Stromal cell of bone marrow (primary cell): Measurements from ENCODE around the gene ZNF106.

Source experiments
- DNase-seq: peaks from one replicate; pipeline ENCODE4 v3.0.0-alpha.2; 2012; ENCODE audit warnings: low read depth

The ZNF106 gene

DNA sequence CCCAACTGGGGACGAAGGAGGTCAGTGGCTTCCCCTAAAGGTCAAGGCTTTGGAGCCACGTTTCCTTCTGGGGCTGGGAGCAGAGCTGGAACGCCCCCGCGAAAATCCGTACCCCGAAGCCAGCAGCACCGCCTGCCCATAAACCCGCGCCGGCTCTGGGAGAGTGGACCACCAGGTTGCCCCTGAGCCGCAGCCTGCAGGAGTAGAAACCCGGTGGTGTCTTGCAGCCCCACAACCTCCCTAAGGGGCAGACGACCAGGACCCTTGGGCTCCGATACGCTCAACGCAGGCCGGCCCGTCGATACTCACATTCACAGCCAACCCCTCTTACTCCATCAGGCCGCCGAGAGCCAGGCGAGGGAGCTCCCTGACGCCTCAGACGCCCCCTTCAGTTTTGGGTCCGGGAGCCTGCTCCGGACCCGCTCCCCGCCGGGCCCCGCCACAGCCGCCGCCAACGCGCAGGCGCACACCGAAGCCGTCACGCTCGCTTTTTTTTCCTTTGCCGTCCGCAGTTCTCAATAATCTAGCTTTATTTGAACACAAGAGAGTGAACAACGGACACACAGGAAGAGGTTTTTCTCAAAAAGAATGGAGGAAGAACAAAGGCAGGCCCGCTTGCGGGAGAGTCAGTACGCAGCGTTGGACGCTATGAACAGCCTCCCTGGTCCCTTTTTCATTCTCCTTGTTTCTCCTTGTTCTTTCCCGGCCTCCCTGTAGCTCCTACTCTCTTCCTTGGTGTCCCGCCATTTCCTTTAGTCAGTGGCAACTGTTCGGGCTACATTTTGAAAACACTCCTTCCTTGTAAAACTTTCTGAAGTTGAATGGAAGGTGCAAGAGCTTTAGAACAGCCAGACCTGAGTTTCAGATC is at the start of gene ZNF106:
Gene ZNF106, minus strand, starts transcription at position 471 of the 868 bp plus-strand sequence. CDS start 18,852 bp downstream, outside the sequence.
- peak; percentile 85 for DNase-seq

DNA sequence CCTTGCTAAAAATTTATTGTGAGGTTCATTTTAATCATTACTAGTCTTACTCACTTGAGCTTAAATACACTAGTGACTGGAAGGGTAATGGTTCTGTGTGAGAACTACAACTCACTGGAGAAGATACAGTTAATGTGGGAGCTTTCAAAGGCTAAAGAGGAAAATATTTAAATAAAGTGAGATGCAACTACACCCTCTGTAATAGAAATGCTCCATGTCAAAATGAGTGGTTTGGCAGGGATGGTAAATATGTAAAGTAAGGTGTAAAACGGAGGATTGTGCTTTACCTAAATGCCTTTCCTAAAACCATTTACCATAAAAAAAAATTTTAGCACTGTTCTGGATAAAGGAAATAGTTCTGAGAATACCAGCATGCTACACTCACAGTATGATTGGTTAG is 42.3 kb upstream of the ZNF106 start:
- no peak for DNase-seq

DNA sequence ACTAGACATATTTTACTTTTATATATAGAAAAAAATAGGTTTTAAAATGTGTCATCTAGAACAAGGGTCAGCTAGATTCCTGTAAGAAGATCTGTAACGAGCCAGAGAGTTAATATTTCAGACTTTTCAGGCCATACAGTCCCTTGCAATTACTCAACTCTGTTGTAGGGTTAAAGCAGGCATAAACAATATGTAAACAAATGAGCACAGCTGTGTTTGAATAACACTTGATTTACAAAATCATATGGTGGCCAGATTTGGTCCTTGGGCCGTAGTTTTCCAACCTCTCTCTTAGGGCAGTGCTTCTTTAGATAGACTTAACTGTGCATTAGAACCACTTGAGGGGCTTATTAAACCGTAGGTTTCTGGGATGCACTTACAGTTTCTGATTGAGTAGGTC is 38.0 kb upstream of the ZNF106 start:
- DNase-seq, result no peak

DNA sequence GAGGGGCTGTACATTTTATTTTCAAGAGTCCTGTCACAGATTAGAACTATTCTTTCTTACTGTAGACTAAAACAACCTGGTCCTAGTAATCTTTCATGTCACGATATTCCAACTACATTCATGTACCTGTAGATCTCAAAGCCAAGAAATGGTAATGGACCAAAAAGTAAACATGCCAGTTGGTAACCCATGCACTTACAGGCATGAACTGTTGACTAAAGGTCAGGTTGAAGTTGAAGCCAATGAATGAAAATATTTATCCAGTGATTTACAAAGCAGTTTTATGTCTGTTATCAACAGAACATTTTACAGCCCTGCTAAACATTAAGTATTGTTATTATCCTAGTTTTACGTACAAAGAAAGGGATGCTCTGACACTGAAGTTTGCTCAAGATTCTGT is 32.4 kb upstream of the ZNF106 start:
- DNase-seq, result no peak

DNA sequence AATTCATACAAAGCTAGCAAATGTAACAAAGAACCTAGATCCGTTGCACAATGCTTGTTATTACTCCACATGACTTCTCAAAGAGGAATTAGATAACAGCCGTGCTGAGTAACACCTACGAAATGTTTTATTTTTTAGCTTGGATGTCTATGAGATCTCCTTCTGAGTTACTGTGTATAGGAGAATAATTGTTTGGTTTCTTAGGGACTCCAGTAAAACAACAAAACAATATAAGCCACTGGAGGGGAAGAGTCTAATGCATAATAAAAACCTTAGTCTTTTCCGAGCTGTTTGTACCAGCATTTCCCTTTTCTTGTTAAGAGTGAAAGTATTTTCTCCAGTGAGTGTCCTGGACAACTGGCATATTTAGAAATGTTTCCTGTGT is 20.1 kb upstream of the ZNF106 start:
- no peak for DNase-seq

DNA sequence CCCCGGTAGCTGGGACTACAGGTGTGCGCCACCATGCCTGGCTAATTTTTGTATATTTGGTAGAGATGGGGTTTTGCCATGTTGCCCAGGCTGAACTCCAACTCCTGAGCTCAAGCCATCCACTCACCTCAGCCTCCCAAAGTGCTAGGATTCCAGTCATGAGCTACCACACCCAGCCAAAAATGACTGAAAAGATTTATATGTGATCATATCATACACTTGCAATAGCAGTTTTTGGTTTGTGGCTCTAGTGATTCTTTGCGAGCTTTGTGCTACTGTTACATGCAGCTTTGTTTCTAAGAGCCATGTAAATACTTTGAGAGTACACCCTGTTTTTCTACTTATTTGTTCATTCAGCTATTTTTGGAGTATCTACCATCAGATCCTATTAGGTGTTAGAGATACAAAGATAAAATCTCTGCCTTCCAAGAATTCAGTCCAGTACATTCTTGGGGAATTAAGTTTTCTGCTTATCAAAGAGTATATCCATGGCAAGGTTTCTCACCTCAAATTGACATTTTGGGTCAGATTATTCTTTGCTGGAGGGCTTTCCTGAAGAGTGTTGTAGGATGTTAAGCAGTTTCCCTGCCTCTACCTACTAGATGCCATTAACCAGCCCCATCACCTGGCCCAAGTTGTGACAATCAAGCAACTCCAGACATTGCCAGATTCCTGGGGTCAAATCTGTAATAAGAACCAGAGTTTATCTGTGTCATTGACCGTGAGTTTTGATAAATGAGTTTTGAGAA is 19.5 kb upstream of the ZNF106 start:
- no peak for DNase-seq

DNA sequence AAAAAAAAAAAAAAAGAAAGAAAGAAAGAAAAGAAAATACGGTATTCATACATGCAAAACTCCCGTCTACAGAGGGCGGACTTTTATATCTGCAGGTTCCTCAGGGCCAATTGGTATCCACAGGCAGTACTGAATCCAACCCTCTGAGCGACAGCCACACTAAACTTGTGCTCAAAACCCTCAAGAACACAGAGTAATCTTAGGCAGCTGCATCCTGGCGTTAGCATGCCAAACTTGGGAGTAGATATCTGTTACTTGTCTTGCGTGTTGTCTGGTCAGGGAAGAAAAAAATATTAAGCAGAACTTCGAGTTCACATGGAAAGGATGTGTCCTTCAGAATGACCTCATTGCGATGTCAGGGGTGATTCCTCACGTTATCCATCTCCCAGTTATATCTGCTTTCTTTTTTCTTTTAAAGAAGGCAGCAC is 17.3 kb upstream of the ZNF106 start:
- no peak for DNase-seq

DNA sequence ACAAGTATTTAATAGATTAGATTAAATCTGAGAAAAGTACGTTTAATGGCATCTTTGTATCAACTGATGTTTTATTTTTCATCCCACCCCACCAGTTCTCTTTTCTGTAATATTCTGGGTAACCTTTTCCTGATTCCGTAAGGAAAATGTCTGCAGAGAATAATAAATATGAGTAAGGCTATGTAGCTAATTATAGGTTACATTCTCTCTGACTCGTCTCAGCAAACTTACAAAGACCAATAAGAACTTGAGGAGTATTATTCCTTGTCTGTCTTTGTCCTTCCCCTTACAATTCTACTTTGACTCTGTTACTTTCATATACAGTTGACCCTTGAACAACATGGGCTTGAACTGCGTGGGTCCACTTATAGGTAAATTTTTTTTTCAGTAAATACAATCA is 16.6 kb upstream of the ZNF106 start:
- no peak for DNase-seq

DNA sequence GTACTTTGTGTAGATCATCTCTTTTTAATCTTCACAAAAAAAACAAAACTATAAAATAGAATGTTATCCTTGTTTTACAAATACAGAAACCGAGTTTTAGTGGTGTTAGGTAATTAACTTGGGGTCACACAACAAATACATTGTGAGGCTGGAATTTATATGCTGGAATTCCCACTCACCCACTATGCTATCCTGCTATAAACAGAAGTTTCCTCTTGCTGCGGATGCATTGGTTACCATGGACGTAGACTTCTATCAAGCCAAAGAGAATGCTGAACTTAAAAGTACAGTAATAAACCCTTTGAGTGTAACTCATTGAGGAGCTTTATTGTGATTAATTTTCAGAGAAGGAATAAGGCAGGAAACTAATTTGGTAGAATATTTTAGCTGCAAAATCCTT is 13.7 kb upstream of the ZNF106 start:
- DNase-seq, result no peak

DNA sequence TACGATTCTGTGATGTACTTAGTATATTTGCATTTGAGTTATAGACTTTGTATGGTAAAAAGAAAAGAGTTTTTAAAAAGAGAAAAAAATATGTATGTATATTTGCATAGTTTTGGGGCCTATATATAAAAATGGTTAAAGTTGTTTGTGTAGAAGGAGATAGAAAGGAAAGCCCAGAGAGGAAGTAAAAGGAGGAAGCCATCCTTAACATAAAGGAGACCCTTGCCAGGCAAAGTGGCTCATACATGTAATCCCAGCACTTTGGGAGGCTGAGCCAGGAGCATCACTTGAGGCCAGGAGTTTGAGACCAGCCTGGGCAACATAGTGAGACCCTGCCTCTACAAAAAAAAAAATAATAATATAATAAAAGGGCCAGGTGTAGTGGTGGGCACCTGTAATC is 12.9 kb upstream of the ZNF106 start:
- DNase-seq, result no peak

DNA sequence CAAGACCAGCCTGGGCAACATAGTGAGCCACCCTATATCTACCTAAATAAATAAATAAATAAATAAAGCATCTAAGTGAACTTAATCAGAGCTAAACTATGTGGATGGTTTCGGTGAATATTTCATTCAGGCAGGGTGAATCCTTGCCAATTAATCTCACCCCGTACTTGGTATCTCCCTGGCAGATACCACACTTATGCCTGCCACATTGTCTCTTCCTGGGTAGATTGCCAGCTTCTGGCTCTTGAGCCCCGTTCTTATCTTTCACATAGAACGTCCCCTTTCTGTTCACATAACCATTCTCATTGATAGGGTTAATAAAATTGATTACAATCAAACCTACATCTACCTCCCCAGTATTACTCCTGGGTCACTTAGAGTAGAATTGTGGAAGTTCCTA is 11.5 kb upstream of the ZNF106 start:
- no peak for DNase-seq

DNA sequence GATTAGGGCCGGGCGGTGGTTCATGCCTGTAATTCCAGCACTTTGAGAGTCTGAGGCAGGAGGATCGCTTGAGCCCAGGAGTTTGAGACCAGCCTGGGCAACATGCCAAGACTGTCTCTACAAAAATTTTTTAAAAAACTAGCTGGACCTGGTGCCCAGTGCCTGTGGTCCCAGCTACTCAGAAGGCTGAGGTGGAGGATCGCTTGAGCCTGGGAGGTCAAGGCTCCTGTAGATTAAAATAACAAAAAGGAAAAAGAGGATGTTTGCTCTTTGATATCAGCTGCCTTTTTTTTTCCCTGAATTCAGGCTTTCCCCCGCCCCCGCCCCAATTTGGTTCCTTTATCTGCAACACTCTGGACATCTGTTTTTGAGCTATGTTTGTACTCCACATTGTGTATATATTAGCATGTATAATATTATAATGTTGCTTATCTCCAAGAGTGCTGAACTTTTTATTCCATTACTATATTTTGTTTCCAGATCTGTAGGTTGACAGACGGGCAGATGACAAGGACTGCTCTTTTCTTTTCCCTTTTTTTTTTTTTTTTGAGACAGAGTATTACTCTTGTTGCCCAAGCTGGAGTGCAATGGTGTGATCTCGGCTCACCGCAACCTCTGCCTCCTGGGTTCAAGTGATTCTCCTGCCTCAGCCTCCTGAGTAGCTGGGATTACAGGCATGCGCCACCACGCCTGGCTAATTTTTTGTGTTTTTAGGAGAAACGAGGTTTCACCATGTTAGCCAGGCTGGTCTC is 9.1 kb upstream of the ZNF106 start:
- DNase-seq, result no peak

DNA sequence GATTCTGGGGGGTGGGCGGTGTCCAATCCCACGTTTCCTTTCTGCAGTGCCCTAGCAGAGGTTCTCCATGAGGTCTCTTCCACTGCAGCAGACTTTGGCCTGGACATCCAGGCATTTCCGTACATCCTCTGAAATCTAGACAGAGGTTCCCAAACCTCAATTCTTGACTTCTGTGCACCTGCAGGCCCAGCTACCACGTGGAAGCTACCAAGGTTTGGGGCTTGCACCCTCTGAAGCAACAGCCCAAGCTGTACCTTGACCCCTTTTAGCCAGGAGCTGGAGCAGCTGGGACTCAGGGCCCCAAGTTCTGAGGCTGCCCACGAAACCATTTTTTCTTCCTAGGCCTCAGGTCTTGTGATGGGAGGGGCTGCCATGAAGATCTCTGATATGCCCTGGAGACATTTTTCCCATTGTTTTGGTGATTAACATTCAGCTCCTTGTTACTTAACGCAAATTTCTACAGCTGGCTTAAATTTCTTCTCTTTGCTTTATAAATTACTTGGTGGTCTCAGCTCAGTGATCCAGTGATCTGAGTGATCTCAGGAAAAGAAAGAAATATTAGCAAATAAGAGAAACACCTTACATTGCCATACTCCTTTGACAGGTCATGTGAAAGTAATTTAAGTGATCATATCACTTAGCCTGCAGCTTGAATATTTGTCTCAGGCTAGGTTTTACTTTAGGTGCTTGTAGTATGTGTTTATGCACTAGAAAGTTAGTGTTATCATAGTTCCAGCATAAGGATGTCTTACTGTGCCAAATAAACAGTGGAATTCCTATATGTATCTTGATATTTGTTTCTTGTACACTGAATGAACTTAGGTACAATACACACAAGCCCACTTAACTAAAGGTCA is 7.5 kb upstream of the ZNF106 start:
- DNase-seq, result no peak

DNA sequence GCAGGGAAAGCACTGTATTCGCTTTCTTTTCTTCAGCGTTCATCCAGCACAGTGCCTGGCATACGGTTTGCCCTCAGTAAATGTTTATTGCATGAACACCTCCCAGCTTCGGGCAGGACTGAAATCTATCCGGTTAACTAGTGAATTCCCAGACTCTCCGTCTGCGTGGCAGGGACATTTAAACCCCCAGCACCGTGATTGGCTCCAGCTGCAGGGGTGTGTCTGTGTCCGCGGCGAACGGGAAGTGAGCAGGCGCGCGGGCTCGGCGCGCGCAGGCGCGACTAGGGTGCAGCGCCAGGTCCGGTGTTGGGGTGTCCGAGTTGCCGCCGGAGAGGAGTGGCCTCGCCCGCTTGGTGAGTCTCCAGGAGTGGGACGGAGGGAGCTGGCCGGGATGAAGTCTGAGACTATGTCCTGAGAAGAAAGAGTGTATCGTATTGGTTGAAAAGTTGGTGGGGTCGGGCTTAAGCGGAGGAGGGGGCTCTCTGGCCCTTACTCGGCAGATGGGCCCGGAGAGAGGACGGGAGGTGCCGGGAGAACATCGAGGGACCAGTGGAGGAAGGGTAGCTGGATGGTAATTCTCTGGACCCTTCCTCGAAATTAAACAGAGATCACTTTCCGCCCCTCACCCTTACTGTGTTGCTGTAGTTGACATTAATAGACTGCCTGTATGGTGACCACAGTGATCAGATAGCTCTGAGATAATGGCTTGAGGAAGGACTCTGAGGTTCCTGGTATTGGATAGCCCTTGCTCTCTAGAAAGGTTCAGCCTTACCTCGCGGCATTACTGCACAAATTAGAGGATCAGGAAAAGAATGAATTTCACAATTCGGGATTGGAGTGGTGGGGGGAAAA is 4.6 kb upstream of the ZNF106 start, which contains the start of gene SNAP23:
Gene SNAP23, plus strand, starts transcription at position 274 of the 852 bp plus-strand sequence. CDS start 16,213 bp downstream, outside the sequence.
- peak; percentile 91 for DNase-seq

DNA sequence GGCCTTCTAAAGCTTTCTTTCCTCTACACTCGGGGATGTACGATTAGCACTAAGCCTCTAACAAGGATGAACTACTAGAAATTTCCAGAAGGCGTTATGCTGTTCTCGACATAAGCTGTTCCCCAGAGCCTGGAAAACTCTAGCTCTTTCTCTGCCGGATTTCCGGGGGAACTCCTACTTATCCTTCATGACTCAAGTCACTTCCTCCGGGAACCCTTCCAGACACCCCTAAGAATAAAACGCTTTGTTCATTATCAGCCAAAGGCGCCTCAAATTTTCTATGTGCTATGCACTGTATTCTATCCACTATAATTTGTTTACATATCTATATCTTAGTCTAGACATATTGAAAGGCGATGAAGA is 4.0 kb upstream of the ZNF106 start:
- peak; percentile 56 for DNase-seq

DNA sequence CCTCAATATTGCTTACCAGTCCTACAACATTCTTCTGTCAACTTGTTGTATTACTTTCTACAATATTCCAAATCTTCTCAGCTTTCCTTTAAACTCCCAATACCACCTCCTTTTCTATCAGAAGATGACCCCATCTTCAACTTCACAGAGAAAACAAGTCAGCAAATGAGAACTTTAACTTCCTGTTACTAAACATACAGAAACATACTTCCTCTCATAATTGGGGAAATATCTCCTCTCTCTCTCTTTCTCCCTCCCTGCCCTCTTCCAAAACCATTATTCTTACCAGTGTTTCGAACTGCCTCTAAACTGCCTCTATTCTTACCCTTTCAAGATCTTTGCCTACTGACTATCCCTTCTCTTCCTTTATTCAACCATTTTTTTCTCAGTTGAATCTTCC is 2.7 kb upstream of the ZNF106 start:
- DNase-seq, result no peak

DNA sequence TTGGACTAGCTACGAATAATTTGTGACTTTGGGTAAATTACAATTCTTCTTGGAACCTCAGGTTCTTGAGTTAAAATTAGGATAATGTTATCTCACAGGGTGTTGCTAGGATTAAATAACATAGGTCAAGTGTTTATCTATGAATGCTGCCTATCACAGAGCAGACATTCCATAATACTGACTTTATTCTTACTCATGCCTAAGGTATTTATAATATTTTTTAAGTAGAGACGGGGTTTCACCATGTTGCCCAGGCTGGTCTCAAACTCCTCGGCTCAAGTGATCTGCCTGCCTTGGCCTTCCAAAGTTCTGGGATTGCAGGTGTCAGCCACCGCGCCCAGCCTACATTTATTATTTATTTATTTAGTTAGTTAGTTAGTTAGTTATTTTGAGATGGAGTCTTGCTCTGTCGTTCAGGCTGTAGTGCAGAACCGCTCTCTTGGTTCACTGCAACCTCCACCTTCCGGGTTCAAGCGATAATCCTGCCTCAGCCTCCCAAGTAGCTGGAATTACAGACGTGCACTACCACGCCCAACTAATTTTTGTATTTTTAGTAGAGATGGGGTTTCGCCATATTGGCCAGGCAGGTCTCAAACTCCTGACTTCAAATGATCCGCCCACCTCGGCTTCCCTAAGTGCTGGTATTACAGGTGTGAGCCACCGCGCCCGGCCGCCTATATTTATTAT is 741 bp upstream of the ZNF106 start:
- DNase-seq, result no peak

DNA sequence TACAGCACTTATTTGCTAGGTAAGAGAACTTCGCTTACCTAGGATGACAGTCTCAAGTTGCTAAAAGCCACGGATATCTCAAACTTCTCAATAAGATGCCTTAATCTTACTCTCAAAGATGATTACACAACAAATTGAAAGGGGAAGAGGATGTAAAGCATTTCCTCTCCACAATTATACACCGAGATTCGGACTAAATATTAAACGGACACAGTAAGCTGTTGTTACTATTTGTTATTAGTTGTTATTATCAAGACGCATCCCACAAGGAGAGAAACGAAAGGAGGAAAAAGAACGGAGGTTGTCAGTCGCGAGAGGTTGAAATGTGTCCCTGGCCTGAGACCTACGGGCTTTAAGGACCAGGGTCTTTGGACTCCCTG is 660 bp downstream of the ZNF106 start:
- DNase-seq, result no peak

DNA sequence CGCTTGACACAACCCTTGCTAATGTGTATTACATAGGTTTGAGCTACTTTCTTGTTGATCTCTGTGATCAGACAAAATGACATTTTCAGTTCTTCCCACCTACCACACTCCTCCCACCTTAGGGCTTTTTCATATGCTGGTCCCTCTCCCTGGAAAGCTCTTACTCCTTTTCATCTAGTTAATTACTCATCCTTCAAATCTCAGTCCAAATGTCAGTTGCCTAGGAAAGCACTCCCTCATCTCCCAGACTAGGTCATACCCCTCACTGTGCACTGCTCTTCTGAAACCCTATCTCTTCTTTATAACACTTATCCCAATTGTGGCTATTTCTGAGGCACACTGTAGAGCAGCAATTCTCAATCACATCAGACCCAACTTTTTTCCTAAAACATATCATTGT is 7.3 kb downstream of the ZNF106 start:
- DNase-seq, result no peak

DNA sequence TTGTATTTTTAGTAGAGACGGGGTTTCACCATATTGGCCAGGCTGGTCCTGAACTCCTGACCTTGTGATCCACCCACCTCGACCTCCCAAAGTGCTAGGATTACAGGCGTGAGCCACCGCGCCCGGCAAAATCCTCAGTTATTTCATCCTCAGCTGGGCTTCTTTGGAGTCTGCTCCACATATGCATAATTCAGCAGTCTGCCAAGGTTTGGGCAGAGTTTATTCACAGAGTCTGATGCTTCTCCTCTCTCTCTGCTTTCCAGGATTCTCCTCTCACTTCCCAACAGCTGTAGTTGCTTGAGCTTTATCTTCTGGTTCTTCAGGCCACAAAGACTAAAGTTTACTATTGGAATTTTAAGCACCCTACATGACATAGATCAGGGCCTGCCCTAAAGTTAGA is 8.2 kb downstream of the ZNF106 start:
- DNase-seq, result no peak
